ENCODE data around the gene OPTC.

Gene OPTC

GRCh38 chr1:203465948-203466347 lies 28.0 kb upstream of the OPTC start:
- no peak for DNase-seq

DNA sequence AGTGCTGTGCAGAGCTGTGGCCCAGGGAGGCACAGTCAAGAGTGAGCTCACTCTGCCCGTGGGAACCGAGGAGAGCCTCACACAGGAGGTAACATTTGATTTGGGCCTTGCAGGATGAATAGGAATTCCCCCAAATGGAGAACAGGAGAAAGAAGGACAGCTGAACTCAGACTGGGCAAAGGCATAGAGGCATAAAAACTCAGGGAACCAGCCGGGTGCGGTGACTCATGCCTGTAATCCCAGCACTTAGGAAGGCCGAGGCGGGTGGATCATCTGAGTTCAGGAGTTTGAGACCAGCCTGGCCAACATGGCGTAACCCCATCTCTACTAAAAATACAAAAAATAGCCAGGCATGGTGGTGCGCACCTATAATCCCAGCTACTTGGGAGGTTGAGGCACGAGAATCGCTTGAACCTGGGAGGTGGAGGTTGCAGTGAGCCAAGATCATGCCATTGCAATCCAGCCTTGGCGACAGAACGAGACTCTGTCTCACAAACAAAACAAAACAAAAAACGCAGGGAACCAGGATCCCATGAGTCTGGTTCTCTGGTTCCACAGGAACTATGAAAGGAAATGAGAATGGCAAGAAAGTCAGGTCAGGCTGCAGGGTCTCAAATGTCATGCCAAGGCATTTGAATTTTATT lies 26.9 kb upstream of the OPTC start:
- DNase-seq, result peak; percentile 23

GRCh38 chr1:203467550-203467921 lies 26.4 kb upstream of the OPTC start:
- DNase-seq, result no peak

- no peak for DNase-seq
Measured at GRCh38 chr1:203468326-203468725, 25.6 kb upstream of the OPTC start.

GRCh38 chr1:203470240-203470639 lies 23.7 kb upstream of the OPTC start:
- DNase-seq, result no peak

- no peak for DNase-seq
Measured at GRCh38 chr1:203471841-203472240, 22.1 kb upstream of the OPTC start.

DNA sequence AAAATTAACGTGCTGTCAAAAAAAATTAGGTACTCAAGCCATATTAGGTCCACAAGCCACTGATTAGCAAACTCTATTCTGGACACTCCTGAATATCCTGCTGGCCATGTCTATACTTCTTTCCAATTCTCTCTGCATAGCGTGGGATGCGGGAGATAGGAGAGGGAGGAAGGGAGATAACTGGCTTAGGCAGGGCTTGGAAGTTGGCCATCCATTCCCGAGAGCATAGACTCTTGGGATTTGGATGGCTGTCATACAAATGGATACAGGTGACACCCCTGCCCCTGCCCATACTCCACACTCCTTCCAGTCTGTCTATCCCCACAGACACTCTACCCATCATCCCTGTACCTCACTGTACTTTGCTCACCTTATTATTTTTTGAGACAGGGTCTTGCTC lies 20.7 kb upstream of the OPTC start:
- no peak for DNase-seq

- no peak for DNase-seq
Measured at GRCh38 chr1:203473781-203474305, 20.1 kb upstream of the OPTC start.

GRCh38 chr1:203475012-203475981 lies 18.7 kb upstream of the OPTC start, which contains the start of gene PRELP:
TSS of gene PRELP (plus strand) at chr1:203475806. CDS start at chr1:203483185, 7,379 bp downstream.
- peak; percentile 35 for DNase-seq

DNA sequence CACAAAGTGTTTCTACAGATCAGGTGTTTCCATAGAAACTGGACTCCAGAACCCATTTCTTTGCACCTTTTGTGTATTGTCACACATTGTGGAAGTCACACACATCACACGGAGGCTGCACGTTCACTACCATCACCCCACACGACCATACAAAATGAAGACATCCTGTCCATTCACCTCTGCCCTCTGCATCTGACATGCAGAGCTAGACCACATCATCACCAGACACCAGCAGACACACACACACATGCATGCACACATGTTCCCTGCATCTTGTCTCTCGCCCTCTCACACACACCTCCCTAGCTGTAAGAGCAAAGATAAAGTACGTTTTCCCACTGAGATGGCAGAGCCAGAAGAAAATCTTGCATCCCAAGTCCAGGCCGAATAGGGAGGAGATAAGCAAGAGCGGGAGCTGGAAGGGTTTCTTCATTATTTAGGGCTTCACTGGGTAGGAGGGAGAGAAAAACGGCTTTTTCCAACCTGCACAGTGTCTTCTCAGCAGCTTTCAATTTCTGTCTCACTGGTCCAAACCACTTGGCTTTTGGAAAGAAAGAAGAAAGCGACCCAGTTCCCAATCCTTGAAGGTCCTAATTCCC lies 17.6 kb upstream of the OPTC start:
- no peak for DNase-seq

DNA sequence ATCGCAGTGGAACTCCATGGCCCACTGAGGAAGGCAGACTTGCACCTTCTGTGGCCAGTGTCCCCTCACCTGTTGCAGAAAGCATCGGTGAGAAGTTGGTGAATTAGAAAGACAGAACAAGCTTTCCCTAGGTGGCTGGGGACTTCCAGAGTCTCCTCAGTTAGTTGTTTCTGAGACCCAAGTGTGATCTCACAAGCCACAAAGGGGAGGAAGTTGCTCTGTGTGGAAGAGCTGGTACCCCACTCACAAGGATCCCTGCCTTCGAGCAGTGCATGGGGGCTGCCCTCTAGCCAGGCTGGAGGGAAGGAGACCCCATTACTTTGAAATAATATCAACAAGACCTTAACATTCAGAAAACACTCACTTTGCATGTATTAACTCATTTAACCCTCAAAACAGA lies 16.2 kb upstream of the OPTC start:
- no peak for DNase-seq

DNA sequence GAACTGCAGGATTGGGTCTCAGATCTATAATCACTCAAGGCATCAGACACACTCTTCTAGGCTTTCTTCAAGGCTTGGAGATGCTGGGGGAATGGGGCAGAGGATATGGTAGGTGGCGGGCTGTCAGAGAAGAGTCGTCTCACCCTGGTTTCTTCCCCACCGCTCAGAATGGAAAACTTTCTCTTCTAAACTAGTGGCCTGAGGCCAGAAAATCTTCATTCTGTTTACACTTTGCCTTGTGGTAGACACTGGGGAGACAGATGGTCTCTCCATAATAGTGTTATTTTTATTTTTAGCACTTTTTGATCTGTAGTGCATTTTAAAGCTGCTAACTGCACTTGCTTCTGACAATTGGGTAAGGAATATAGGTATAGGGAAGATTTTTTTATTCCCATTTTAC lies 15.7 kb upstream of the OPTC start:
- no peak for DNase-seq

DNA sequence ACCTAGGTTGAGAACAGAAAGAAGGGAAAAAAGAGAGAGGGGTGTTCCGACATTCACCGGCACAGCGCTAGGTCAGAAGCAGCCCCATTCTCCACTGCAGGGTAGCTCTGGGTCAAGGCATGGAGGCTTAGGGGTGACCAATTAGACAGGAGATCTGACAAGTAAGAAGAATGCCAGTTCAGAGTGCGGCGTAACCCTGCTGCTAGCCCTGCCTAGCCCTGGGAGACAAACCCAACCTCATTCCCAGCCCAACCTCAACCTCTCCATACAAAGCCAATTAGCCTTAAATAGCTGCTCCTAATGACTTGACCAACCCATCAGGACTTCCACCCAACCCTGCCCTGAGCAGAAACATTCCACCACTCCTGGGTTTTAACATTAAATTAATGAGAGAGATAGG lies 15.0 kb upstream of the OPTC start:
- no peak for DNase-seq

DNA sequence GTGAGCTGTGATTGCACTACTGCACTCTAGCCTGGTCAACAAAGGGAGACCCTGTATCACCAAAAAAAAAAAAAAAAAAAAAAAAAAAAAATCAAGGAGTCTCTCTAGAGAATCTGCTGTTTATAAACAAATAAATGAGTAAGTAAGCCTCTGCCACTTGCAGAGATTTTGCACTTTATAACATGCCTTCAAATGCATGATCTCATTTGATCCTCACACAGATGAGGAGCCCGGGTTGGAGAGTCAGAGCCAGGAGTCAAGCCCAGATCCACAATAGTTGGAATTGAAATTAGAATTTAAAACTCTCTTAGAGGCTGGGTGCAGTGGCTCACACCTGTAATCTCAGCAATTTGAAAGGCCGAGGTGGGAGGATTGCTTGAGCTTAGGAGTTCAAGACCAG lies 14.3 kb upstream of the OPTC start:
- peak; percentile 25 for DNase-seq

DNA sequence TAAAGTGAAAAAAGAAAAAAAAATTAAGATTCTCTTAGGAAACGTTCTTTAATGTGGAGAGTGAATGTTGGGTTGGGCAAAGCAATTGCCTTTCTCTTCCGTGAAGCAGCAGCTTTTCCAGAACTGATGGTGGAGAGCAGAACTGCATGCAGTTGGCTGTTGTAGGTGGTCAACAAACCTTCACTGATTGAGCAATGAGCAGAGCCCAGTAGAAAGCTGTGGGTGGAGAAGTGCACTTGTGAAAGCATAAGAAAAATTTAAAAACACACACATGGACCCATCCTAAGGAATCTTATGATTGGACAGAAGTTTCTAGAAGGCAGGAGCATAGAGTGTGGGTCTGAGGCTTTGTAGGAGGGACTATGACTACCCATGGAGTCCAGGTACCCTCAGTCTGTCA lies 13.9 kb upstream of the OPTC start:
- DNase-seq, result peak; percentile 63

- DNase-seq, result peak; percentile 97
Measured at GRCh38 chr1:203480525-203481084, 13.3 kb upstream of the OPTC start.

GRCh38 chr1:203481196-203481595 lies 12.8 kb upstream of the OPTC start:
- no peak for DNase-seq

DNA sequence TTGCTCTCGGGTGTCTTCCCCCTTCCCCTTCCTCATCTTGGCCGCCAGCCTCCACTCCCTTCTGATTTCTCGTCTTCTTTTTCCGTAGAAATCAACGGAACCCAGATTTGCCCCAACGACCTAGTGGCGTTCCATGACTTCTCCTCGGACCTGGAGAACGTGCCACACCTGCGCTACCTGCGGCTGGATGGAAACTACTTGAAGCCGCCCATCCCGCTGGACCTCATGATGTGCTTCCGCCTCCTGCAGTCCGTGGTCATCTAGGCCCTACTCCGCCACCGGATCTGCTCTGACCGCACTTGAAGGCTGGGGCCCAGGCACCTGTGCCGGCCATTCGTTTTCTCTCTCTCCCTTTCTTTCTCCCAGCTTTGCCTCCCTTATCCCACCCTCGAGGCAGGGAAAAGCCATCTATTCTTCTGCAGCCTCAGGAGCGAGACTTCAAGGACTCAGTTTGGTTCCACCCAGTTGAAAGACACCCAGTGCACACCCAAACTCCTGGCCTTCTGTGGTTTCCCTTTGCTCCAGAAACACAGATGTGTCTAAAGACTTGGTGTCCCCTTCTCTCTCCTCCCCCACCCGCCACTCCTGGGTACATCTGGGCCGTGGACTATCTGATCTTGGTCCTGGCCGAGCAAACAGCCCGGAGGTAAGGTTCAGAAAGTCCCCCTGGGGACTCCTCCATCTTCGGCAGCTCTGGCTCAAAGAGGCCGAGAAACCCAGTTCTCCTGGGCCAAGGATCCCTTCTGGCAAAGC lies 7.2 kb upstream of the OPTC start:
- DNase-seq, result no peak

DNA sequence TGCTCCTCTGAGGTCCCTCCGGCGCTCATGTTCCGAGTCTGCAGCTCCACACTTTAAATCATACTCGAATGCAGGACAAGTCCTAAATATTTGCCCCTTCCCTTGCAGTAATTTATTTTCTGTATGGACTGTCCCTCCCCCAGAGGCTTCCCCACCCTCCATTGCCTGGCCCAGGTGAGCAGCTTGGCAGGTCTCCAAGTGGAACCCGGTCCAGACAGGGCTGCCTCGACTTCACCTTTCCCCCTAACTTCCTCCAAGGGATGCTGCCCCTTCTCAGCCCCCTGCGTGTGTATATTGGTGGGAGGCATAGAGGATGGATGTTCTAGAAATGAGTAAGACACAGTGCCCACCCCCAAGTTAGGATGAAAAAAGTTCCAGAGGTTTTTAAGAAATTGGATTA lies 5.4 kb upstream of the OPTC start:
- DNase-seq, result no peak

DNA sequence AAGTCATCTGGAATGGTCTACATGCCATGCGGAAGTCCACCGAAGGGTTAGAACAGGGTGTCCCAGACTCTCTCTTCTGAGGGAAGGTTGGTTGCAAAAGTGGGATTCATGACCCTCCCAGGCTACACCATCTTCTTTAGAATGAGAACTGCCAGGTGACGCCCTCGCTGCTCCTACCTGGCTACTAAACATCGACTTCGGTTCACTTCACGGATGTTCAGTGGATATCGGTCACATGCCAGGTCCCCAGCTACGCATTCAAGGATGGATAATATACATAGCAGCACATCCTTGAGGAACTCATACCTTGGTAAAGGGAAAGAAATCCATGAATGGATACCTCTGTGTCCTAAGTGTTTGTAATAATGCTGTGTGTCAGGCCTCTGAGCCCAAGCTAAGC lies 3.3 kb upstream of the OPTC start:
- DNase-seq, result no peak

GRCh38 chr1:203491664-203492063 lies 2.3 kb upstream of the OPTC start:
- no peak for DNase-seq

DNA sequence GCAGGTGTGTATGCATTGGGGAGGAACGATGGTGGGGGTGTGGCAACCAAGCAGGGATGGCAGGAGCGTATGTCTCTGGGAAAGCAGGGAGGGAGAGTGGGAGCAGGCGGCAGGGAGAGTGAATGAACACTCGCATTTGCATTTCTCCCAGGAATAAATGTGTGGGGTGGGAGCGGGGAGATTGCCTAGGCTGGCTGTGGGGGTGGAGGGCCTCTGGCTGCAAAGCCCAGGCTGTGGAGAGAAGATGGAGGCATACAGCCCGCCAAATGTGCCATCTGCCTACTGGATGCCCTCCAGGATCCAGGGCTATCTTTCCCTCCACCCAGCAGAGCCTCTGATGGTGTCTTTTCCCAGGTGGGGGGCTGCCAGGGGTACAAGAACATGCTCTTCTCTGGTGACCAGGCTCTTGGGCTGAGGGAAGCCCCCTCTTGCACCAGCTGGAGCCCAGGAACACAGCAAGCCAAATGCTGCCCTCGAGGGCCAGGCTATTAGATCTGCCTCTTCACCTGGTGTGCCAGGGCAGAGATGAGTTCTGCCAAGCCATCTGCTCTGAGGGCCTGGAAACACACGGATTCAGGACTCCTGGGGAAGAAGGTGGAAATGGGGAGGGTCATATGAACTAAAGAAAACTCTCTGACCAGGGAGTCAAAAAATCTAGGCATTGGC lies 1.7 kb upstream of the OPTC start:
- no peak for DNase-seq

Data from EL (cell line).